ENCODE data around the gene SNX6. TPM values are rescaled to one million over a fixed set of nuclear protein-coding genes. Genes with fewer than 3 reads are reported as not detected.

SNX6 gene
- total RNA-seq, 1 experiment from 2014 or later = 69.3 TPM

GRCh38 chr14:34580381-34580780, 49.6 kb downstream of the SNX6 start:
- Histone ChIP-seq H2AFZ (ENCODE audit: low read length) (no peak overlapping the region), H3K4ac (ENCODE audit: low read depth, low read length) (no peak overlapping the region), H3K9me3 (ENCODE audit: control insufficient read depth, low read depth, low read length) (no peaks in the 10 kb centered on the region), H3K18ac (ENCODE audit: insufficient read length, low read depth, low read length) (no peak overlapping the region), H4K5ac (ENCODE audit: insufficient read length, low read depth, low read length) (no peak overlapping the region), H3K79me2 (ENCODE audit: insufficient read depth, low read length) (no peaks in the 10 kb centered on the region), H2BK15ac (ENCODE audit: low read depth, low read length) (no peak overlapping the region), H3K27ac (ENCODE audit: insufficient read length, low read depth, low read length) (no peak overlapping the region), H2BK5ac (ENCODE audit: insufficient read length, low read length) (no peak overlapping the region), H3K9ac (ENCODE audit: extremely low read depth, insufficient read length, low read length) (no peak overlapping the region), H2BK12ac (ENCODE audit: insufficient read length, low read depth, low read length) (no peak overlapping the region), H3K23ac (ENCODE audit: insufficient read length, low read depth, low read length) (no peak overlapping the region), H2AK5ac (ENCODE audit: insufficient read length, low read length) (no peak overlapping the region), H3K56ac (ENCODE audit: insufficient read length, low read depth, low read length) (no peak overlapping the region), H2BK120ac (ENCODE audit: low read depth, low read length, poor library complexity, severe bottlenecking) (no peak overlapping the region), H4K20me1 (ENCODE audit: control insufficient read depth, insufficient read depth, insufficient read length) (no peaks in the 10 kb centered on the region), H3K23me2 (ENCODE audit: insufficient read length, low read depth, low read length, poor library complexity, severe bottlenecking) (no peaks in the 10 kb centered on the region), H3K79me1 (ENCODE audit: insufficient read depth, low read depth, low read length, poor library complexity, severe bottlenecking) (no peaks in the 10 kb centered on the region), H3K14ac (ENCODE audit: insufficient read depth, low read length) (no peak overlapping the region), H4K91ac (ENCODE audit: insufficient read length, low read depth, low read length) (no peak overlapping the region), H3K4me2 (ENCODE audit: insufficient read depth, insufficient read length, low read length) (no peak overlapping the region), H3K27me3 (ENCODE audit: insufficient read depth, low read length) (no peaks in the 10 kb centered on the region), H3K4me1 (ENCODE audit: insufficient read depth, low read length) (no peaks in the 10 kb centered on the region), H4K8ac (replicated peaks; ENCODE audit: insufficient read length, low read depth, low read length) (no peak overlapping the region), H3T11ph (ENCODE audit: low read length) (no peak overlapping the region), H2BK20ac (ENCODE audit: low read depth, low read length, poor library complexity, severe bottlenecking) (no peak overlapping the region)
- TF ChIP-seq CTCF (conservative IDR thresholded peaks at IDR 0.05) = no peak
- Mint-ChIP-seq H3K27me3 (ENCODE audit: low read depth) (no peaks in the 10 kb centered on the region), H3K36me3 (ENCODE audit: insufficient read depth in 1 of 3, low read depth in 3 of 3) (peaks cover 19 to 75% (median 59%) of the 10 kb centered on the region in 3 experiments), H3K9me3 (no peaks in the 10 kb centered on the region), H3K4me1 (no peaks in the 10 kb centered on the region), H3K27ac (no peak overlapping the region), H3K4me3 (no peak overlapping the region; a peak in 1 of 5 replicates)
- no peak for DNase-seq
- WGBS (ENCODE audit: extremely low coverage, insufficient read length, low lambda C conversion rate) = no CpG with 5 or more reads among the region's 5 CpGs

Data from H9 (cell line).